Neural cell (in vitro differentiated cells): ENCODE results near the gene EPAS1. TPM values are rescaled to one million over a fixed set of nuclear protein-coding genes. Genes with fewer than 3 reads are reported as not detected.

Experiments used
- H2AFZ ChIP-seq: fragments of 200-600, 300-800 bp; sonication (generic), shearing (Covaris generic); 2 replicates; pipeline ENCODE4 v1.6.0; 2014; ENCODE audit warnings: low read depth, mild to moderate bottlenecking, antibody characterized with exemption, low read length, moderate library complexity
- H3F3A ChIP-seq: fragments of 200-600 bp; shearing (Covaris generic); 2 replicates; pipeline ENCODE4 v1.6.1; 2016; ENCODE audit warnings: mild to moderate bottlenecking, moderate library complexity, mixed read lengths, antibody characterized with exemption, low read length; ENCODE audit not compliant: insufficient read depth, poor library complexity, severe bottlenecking
- H3K27ac ChIP-seq: fragments of 200-600, 300-800 bp; sonication (generic), shearing (Covaris generic); 2 replicates; pipeline ENCODE4 v1.5.1; 2014; ENCODE audit warnings: mild to moderate bottlenecking, low read length, moderate library complexity
- H3K27me3 ChIP-seq: fragments of 300-800, 200-600 bp; sonication (generic), shearing (Covaris generic); 2 replicates; pipeline ENCODE4 v1.6.0; 2014; ENCODE audit warnings: mild to moderate bottlenecking, low read depth, low read length, moderate library complexity; ENCODE audit not compliant: insufficient read depth
- H3K36me3 ChIP-seq: fragments of 300-800, 200-600 bp; sonication (generic), shearing (Covaris generic); 2 replicates; pipeline ENCODE4 v1.5.1; 2014; ENCODE audit warnings: mild to moderate bottlenecking, antibody characterized with exemption, low read length, moderate library complexity; ENCODE audit not compliant: insufficient read depth
- H3K4me2 ChIP-seq: fragments of 300-800, 200-600 bp; sonication (generic), shearing (Covaris generic); 2 replicates; pipeline ENCODE4 v1.6.0; 2014; ENCODE audit warnings: mild to moderate bottlenecking, low read length
- H3K4me3 ChIP-seq: fragments of 300-800, 200-600 bp; sonication (generic), shearing (Covaris generic); 2 replicates; pipeline ENCODE4 v1.5.1; 2014; ENCODE audit warnings: mild to moderate bottlenecking, low read length, moderate library complexity
- H3K79me2 ChIP-seq: fragments of 200-600 bp; shearing (Covaris generic); replicated peaks from 2 replicates; pipeline ENCODE4 v1.6.0; 2014; ENCODE audit warnings: mild to moderate bottlenecking, low read length, moderate library complexity; ENCODE audit not compliant: insufficient read depth
- H3K9ac ChIP-seq: fragments of 300-800, 200-600 bp; sonication (generic), shearing (Covaris generic); 2 replicates; pipeline ENCODE4 v1.6.1; 2016; ENCODE audit warnings: mild to moderate bottlenecking, low read length, mixed read lengths
- H3K9me2 ChIP-seq: fragments of 200-600 bp; shearing (Covaris generic); 2 replicates; pipeline ENCODE4 v1.6.1; 2016; ENCODE audit warnings: mild to moderate bottlenecking, low read length, mixed read lengths; ENCODE audit not compliant: insufficient read depth
- H3K9me3 ChIP-seq: fragments of 200-600, 300-800 bp; sonication (generic), shearing (Covaris generic); 2 replicates; pipeline ENCODE4 v1.6.1; 2016; ENCODE audit warnings: mild to moderate bottlenecking, mixed run types, low read length, moderate library complexity, mixed read lengths
- H4K20me1 ChIP-seq: fragments of 200-600 bp; shearing (Covaris generic); 2 replicates; pipeline ENCODE4 v1.6.1; 2016; ENCODE audit warnings: mild to moderate bottlenecking, mixed run types; ENCODE audit not compliant: insufficient read depth
- EP300 ChIP-seq: fragments of 450-650 bp; conservative IDR thresholded peaks from 2 replicates; pipeline ENCODE4 v1.6.1; 2014; ENCODE audit warnings: antibody characterized with exemption, mild to moderate bottlenecking, moderate library complexity; ENCODE audit not compliant: poor library complexity, severe bottlenecking
- EZH2 ChIP-seq: fragments of 200-600, 300-800 bp; shearing (Covaris generic), sonication (generic); IDR thresholded peaks from 2 replicates; pipeline ENCODE4 v1.6.1; 2014; ENCODE audit warnings: antibody characterized with exemption, low read length, borderline replicate concordance, mild to moderate bottlenecking; ENCODE audit not compliant: insufficient read depth, poor library complexity, severe bottlenecking
- MXI1 ChIP-seq: fragments of 450-650 bp; conservative IDR thresholded peaks from 2 replicates; pipeline ENCODE4 v1.6.1; 2014; ENCODE audit warnings: antibody characterized with exemption, mild to moderate bottlenecking; ENCODE audit not compliant: poor library complexity, severe bottlenecking
- POLR2AphosphoS5 ChIP-seq: IDR thresholded peaks from 2 replicates; pipeline ENCODE4 v1.6.1; 2012
- RAD21 ChIP-seq: fragments of 450-650 bp; conservative IDR thresholded peaks from 2 replicates; pipeline ENCODE4 v1.6.1; 2014; ENCODE audit warnings: antibody characterized with exemption, mild to moderate bottlenecking, moderate library complexity
- REST ChIP-seq: IDR thresholded peaks from 2 replicates; pipeline ENCODE4 v1.6.1; 2012; ENCODE audit warnings: borderline replicate concordance
- SMC3 ChIP-seq: fragments of 450-650 bp; conservative IDR thresholded peaks from 2 replicates; pipeline ENCODE4 v1.6.1; 2014; ENCODE audit warnings: antibody characterized with exemption, mild to moderate bottlenecking, moderate library complexity; ENCODE audit not compliant: poor library complexity
- TAF1 ChIP-seq: IDR thresholded peaks from 2 replicates; pipeline ENCODE4 v1.6.1; 2012; ENCODE audit warnings: low read depth
- polyA plus RNA-seq: library from polyadenylated mRNA; depleted of rRNA; stranded (reverse); fragments of >200 nt; gene quantifications from 2 replicates; pipeline ENCODE4 v1.2.3, GENCODE V29; 2014
- TF ChIP-seq, protein P1 (sequence below): fragments of 450-650 bp; IDR thresholded peaks from 2 replicates; pipeline ENCODE4 v1.5.1; 2014; ENCODE audit warnings: antibody characterized with exemption, mild to moderate bottlenecking, moderate library complexity; ENCODE audit not compliant: poor library complexity, severe bottlenecking

EPAS1 gene
- polyA plus RNA-seq, 1 donor from 2014 or later, result not detected

GRCh38 chr2:46311651-46312223 is 14.5 kb downstream of the EPAS1 start:
- Histone ChIP-seq H3K79me2 (no peaks in the 10 kb centered on the region), H3K4me3 (no peak overlapping the region), H3K27me3 (peaks cover 3% of the 10 kb centered on the region), H4K20me1 (no peaks in the 10 kb centered on the region), H3F3A (no peaks in the 10 kb centered on the region), H3K27ac (no peak overlapping the region), H3K9me3 (no peaks in the 10 kb centered on the region), H3K9ac (no peak overlapping the region), H3K36me3 (no peaks in the 10 kb centered on the region), H2AFZ (no peak overlapping the region), H3K9me2 (no peaks in the 10 kb centered on the region), H3K4me2 (no peak overlapping the region)
- TF ChIP-seq, protein P1, sequence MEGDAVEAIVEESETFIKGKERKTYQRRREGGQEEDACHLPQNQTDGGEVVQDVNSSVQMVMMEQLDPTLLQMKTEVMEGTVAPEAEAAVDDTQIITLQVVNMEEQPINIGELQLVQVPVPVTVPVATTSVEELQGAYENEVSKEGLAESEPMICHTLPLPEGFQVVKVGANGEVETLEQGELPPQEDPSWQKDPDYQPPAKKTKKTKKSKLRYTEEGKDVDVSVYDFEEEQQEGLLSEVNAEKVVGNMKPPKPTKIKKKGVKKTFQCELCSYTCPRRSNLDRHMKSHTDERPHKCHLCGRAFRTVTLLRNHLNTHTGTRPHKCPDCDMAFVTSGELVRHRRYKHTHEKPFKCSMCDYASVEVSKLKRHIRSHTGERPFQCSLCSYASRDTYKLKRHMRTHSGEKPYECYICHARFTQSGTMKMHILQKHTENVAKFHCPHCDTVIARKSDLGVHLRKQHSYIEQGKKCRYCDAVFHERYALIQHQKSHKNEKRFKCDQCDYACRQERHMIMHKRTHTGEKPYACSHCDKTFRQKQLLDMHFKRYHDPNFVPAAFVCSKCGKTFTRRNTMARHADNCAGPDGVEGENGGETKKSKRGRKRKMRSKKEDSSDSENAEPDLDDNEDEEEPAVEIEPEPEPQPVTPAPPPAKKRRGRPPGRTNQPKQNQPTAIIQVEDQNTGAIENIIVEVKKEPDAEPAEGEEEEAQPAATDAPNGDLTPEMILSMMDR, result no peak
- TF ChIP-seq EP300 (no peak), RAD21 (no peak), SMC3 (no peak), REST (no peak), POLR2AphosphoS5 (no peak), MXI1 (no peak), TAF1 (no peak), EZH2 (no peak)

DNA sequence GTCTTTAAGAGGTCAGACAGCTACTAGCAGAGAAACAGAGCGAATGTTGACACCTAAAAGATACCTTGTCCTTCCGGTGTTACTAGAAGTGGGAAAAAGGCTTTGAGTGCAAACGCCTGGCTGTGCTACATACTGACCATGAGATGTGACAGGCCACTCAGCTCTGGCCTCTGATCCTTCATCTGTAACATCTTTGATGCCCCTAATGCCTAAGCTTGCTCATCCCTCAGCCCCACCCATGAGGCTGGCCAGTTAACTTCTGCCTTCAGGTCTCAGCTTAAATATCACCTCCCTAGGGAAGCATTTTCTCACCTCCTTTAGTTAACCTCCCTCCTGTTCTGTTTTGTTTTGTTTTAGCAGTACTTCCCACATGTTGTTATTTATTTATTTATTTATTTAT is 15.9 kb downstream of the EPAS1 start:
- H4K20me1 ChIP-seq, result no peaks in the 10 kb centered on the region
- TF ChIP-seq EZH2 (no peak), POLR2AphosphoS5 (no peak), EP300 (no peak), TAF1 (no peak), REST (no peak), SMC3 (no peak)

More for the DNA sequence above, 15.9 kb downstream of the EPAS1 start:
- no peaks in the 10 kb centered on the region for H3K36me3 ChIP-seq
- H3K9ac ChIP-seq, result no peak overlapping the region
- H3K9me3 ChIP-seq, result no peaks in the 10 kb centered on the region
- H3K79me2 ChIP-seq, result no peaks in the 10 kb centered on the region
- H3K9me2 ChIP-seq, result no peaks in the 10 kb centered on the region
- H2AFZ ChIP-seq, result no peak overlapping the region
- H3K27me3 ChIP-seq, result peaks cover under 1% of the 10 kb centered on the region
- H3F3A ChIP-seq, result no peaks in the 10 kb centered on the region
- no peak overlapping the region for H3K27ac ChIP-seq
- no peak overlapping the region for H3K4me2 ChIP-seq
- H3K4me3 ChIP-seq, result no peak overlapping the region
